MCF 10A (cell line): ENCODE data around the gene CHPF2. TPM values are rescaled to one million over a fixed set of nuclear protein-coding genes. Genes with fewer than 3 reads are reported as not detected.

Experiments
- BruUV-seq: library from RNA; stranded (reverse); fragments of 400-500 nt; replicated peaks from 2 replicates; lab custom pipeline; 2021; lab: Mats Ljungman, UMichigan
- CTCF ChIA-PET: fragments of 300-600 bp; sonication (Branson Sonifier 250); formaldehyde crosslinking; extraction: SDS; loops from one replicate; lab custom pipeline; 2021; ENCODE audit warnings: antibody characterized with exemption, inconsistent platforms; lab: Yijun Ruan, JAX
- POLR2A ChIA-PET: fragments of 300-600, 350-650 bp; sonication (Branson Sonifier 250); formaldehyde crosslinking; extraction: SDS; loops from one replicate; lab custom pipeline; 2020; ENCODE audit warnings: antibody characterized with exemption, inconsistent platforms; lab: Yijun Ruan, JAX
- DNase-seq: peaks from one replicate; pipeline ENCODE4 v3.0.0-alpha.2; 2018; ENCODE audit not compliant: unreplicated experiment
- H3K27ac Mint-ChIP-seq: one replicate; pipeline ENCODE4 v1.8.0; 2022; ENCODE audit warnings: mild to moderate bottlenecking, low read depth, mixed read lengths; ENCODE audit not compliant: unreplicated experiment
- H3K27me3 Mint-ChIP-seq: one replicate; pipeline ENCODE4 v1.8.0; 2022; ENCODE audit warnings: mixed read lengths; ENCODE audit not compliant: insufficient read depth, unreplicated experiment
- H3K36me3 Mint-ChIP-seq: one replicate; pipeline ENCODE4 v1.8.0; 2022; ENCODE audit warnings: mild to moderate bottlenecking, moderate library complexity, mixed read lengths; ENCODE audit not compliant: insufficient read depth, unreplicated experiment
- H3K4me1 Mint-ChIP-seq: one replicate; pipeline ENCODE4 v1.8.0; 2022; ENCODE audit warnings: mixed read lengths; ENCODE audit not compliant: insufficient read depth, unreplicated experiment
- H3K4me3 Mint-ChIP-seq: one replicate; pipeline ENCODE4 v1.8.0; 2022; ENCODE audit warnings: mild to moderate bottlenecking, moderate library complexity, mixed read lengths; ENCODE audit not compliant: unreplicated experiment
- H3K9me3 Mint-ChIP-seq: one replicate; pipeline ENCODE4 v1.8.0; 2022; ENCODE audit warnings: mixed read lengths; ENCODE audit not compliant: unreplicated experiment
- CTCF ChIP-seq: fragments of 200-600 bp; IDR thresholded peaks from one replicate; pipeline ENCODE4 v1.8.0; 2022; ENCODE audit warnings: antibody characterized with exemption, mild to moderate bottlenecking; ENCODE audit not compliant: unreplicated experiment
- intact Hi-C: fragments of 100-400 bp; cut with micrococcal nuclease; formaldehyde crosslinking; loops from 2 replicates; pipeline ENCODE4 v1.14.1; 2022
- total RNA-seq: library from RNA; stranded (reverse); gene quantifications from 2 replicates; pipeline ENCODE4 v1.2.3, GENCODE V29; 2022

CHPF2 gene
- total RNA-seq, 1 experiment from 2014 or later: 28.2 TPM

- Mint-ChIP-seq H3K9me3 (no peaks in the 10 kb centered on the region), H3K4me3 (no peak overlapping the region), H3K36me3 (peaks cover 10% of the 10 kb centered on the region), H3K4me1 (peaks cover 6% of the 10 kb centered on the region), H3K27me3 (peaks cover 10% of the 10 kb centered on the region), H3K27ac (no peak overlapping the region)
- POLR2A ChIA-PET: no interaction called here
- CTCF ChIA-PET: interaction anchor here (0.6 to 0.9 kb wide), 2 partner anchors 25 to 43 kb away, joined by 3 to 4 read pairs; no protein-coding TSS in a partner anchor
- TF ChIP-seq CTCF: no peak
- BruUV-seq: no TSS peak
- intact Hi-C loops: no loop called here
- DNase-seq: no peak
Observed at GRCh38 chr7:151272405-151272804, 40.1 kb downstream of the CHPF2 start.

GRCh38 chr7:151272877-151273276 is 40.6 kb downstream of the CHPF2 start:
- no peak for TF ChIP-seq CTCF
- no peak overlapping the region for H3K27ac Mint-ChIP-seq
- H3K9me3 Mint-ChIP-seq: no peaks in the 10 kb centered on the region
- H3K27me3 Mint-ChIP-seq: peaks cover 10% of the 10 kb centered on the region
- H3K4me3 Mint-ChIP-seq: no peak overlapping the region
- peaks cover 10% of the 10 kb centered on the region for H3K36me3 Mint-ChIP-seq
- CTCF ChIA-PET: interaction anchor here (0.6 to 1.4 kb wide), 4 partner anchors 24 to 915 kb away, joined by 3 to 4 read pairs (median 4); no protein-coding TSS in a partner anchor
- BruUV-seq: no TSS peak
- peaks cover 6% of the 10 kb centered on the region for H3K4me1 Mint-ChIP-seq
- DNase-seq: no peak
- POLR2A ChIA-PET: no interaction called here
- intact Hi-C loops: no loop called here

GRCh38 chr7:151273651-151274390 is 41.5 kb downstream of the CHPF2 start:
- POLR2A ChIA-PET: interaction anchor here (0.6 to 1.1 kb wide), 2 partner anchors 41 to 1255 kb away, joined by 3 read pairs; partner anchors contain the start of gene CHPF2
- CTCF ChIA-PET: interaction anchor here (0.5 to 1.4 kb wide), 4 partner anchors 23 to 915 kb away, joined by 3 to 4 read pairs (median 3); no protein-coding TSS in a partner anchor
- peaks cover 10% of the 10 kb centered on the region for H3K27me3 Mint-ChIP-seq
- BruUV-seq: no TSS peak
- DNase-seq: no peak
- peaks cover 6% of the 10 kb centered on the region for H3K4me1 Mint-ChIP-seq
- no peak for TF ChIP-seq CTCF
- intact Hi-C loops: no loop called here
- no peaks in the 10 kb centered on the region for H3K9me3 Mint-ChIP-seq
- H3K4me3 Mint-ChIP-seq: no peak overlapping the region
- peaks cover 10% of the 10 kb centered on the region for H3K36me3 Mint-ChIP-seq
- no peak overlapping the region for H3K27ac Mint-ChIP-seq

- DNase-seq: no peak
- Mint-ChIP-seq H3K9me3 (no peaks in the 10 kb centered on the region), H3K4me1 (peaks cover 6% of the 10 kb centered on the region), H3K27ac (no peak overlapping the region), H3K27me3 (peaks cover 10% of the 10 kb centered on the region), H3K36me3 (peaks cover 10% of the 10 kb centered on the region), H3K4me3 (no peak overlapping the region)
- POLR2A ChIA-PET: interaction anchor here (0.6 to 1.1 kb wide), 2 partner anchors 42 to 1256 kb away, joined by 3 read pairs; partner anchors contain the start of gene CHPF2
- no peak for TF ChIP-seq CTCF
- intact Hi-C loops: no loop called here
- no TSS peak for BruUV-seq
- CTCF ChIA-PET: interaction anchor here (0.5 to 1.2 kb wide), 2 partner anchors 23 to 37 kb away, joined by 3 read pairs; no protein-coding TSS in a partner anchor
Observed at GRCh38 chr7:151274396-151274795, 42.1 kb downstream of the CHPF2 start.
